DMS 273 treated with DMSO at 0.1 percent for 48 hours (cell line): ENCODE measurements around the gene SKIC8.
"Not testable (repeated sequence)": the region's sequence is repeated elsewhere in the genome, so short reads cannot be mapped to it uniquely, and the experiment has no call there.

Experiments
- DNase-seq: peaks from one replicate; lab custom pipeline; 2025; lab: John Stamatoyannopoulos, UW

SKIC8 gene

GRCh38 chr15:78251136-78251535 lies 48.3 kb downstream of the SKIC8 start:
- DNase-seq: no peak

- no peak for DNase-seq
Observed at GRCh38 chr15:78249131-78249530, 50.3 kb downstream of the SKIC8 start.

GRCh38 chr15:78247911-78248310 lies 51.5 kb downstream of the SKIC8 start:
- DNase-seq: no peak

- not testable (repeated sequence) for DNase-seq
Observed at GRCh38 chr15:78245976-78246620, 53.3 kb downstream of the SKIC8 start.

- DNase-seq: not testable (repeated sequence)
Observed at GRCh38 chr15:78245392-78245791, 54.0 kb downstream of the SKIC8 start.

- DNase-seq: no peak
Observed at GRCh38 chr15:78244893-78245292, 54.5 kb downstream of the SKIC8 start.

- no peak for DNase-seq
Observed at GRCh38 chr15:78244101-78244500, 55.3 kb downstream of the SKIC8 start.

- no peak for DNase-seq
Observed at GRCh38 chr15:78243491-78243941, 55.9 kb downstream of the SKIC8 start.

- no peak for DNase-seq
Observed at GRCh38 chr15:78243058-78243457, 56.4 kb downstream of the SKIC8 start.

GRCh38 chr15:78242128-78242527 lies 57.3 kb downstream of the SKIC8 start:
- DNase-seq: no peak

GRCh38 chr15:78241017-78241416 lies 58.4 kb downstream of the SKIC8 start:
- peak; percentile 32 for DNase-seq

- no peak for DNase-seq
Observed at GRCh38 chr15:78239811-78240210, 59.6 kb downstream of the SKIC8 start.

- DNase-seq: no peak
Observed at GRCh38 chr15:78237146-78237545, 62.3 kb downstream of the SKIC8 start.

- DNase-seq: no peak
Observed at GRCh38 chr15:78236491-78236890, 62.9 kb downstream of the SKIC8 start.

GRCh38 chr15:78234515-78235040 lies 64.8 kb downstream of the SKIC8 start, which contains the start of gene ACSBG1:
Gene ACSBG1, minus strand, starts transcription at chr15:78234565. Its CDS starts 64 bp downstream, at chr15:78234501.
- DNase-seq: no peak

GRCh38 chr15:78233496-78233895 lies 65.9 kb downstream of the SKIC8 start:
- DNase-seq: no peak
